ELF-1 (cell line): ENCODE measurements around the gene NBPF26.
"Not testable (repeated sequence)": the region's sequence is repeated elsewhere in the genome, so short reads cannot be mapped to it uniquely, and the experiment has no call there.

Experiments
- DNase-seq: peaks from one replicate; pipeline ENCODE4 v3.0.0-alpha.2; 2016; ENCODE audit warnings: low read depth, low spot score

The NBPF26 gene

GRCh38 chr1:120723715-120724402, at the start of gene NBPF26:
Gene NBPF26 (plus strand): TSS chr1:120723945.
- DNase-seq, result peak; percentile 70

GRCh38 chr1:120680106-120680819, 43.5 kb upstream of the NBPF26 start:
- not testable (repeated sequence) for DNase-seq

- DNase-seq, result not testable (repeated sequence)
Observed at GRCh38 chr1:120680938-120681337, 42.8 kb upstream of the NBPF26 start.

- not testable (repeated sequence) for DNase-seq
Observed at GRCh38 chr1:120684397-120684796, 39.3 kb upstream of the NBPF26 start.

GRCh38 chr1:120685622-120686021, 38.1 kb upstream of the NBPF26 start:
- DNase-seq, result not testable (repeated sequence)

GRCh38 chr1:120687250-120687649, 36.5 kb upstream of the NBPF26 start:
- not testable (repeated sequence) for DNase-seq

- DNase-seq, result not testable (repeated sequence)
Observed at GRCh38 chr1:120700807-120701562, 22.8 kb upstream of the NBPF26 start.

- DNase-seq, result not testable (repeated sequence)
Observed at GRCh38 chr1:120723358-120723714, 409 bp upstream of the NBPF26 start.

- not testable (repeated sequence) for DNase-seq
Observed at GRCh38 chr1:120724507-120724906, 762 bp downstream of the NBPF26 start.

- not testable (repeated sequence) for DNase-seq
Observed at GRCh38 chr1:120728811-120729210, 5.1 kb downstream of the NBPF26 start.

GRCh38 chr1:120769090-120769489, 45.3 kb downstream of the NBPF26 start:
- not testable (repeated sequence) for DNase-seq

GRCh38 chr1:120805452-120805851, 81.7 kb downstream of the NBPF26 start:
- peak; percentile 1 for DNase-seq

GRCh38 chr1:120811822-120812221, 88.1 kb downstream of the NBPF26 start:
- DNase-seq, result peak; percentile 30

GRCh38 chr1:120825051-120825450, 101.3 kb downstream of the NBPF26 start:
- not testable (repeated sequence) for DNase-seq

GRCh38 chr1:120826623-120827022, 102.9 kb downstream of the NBPF26 start:
- not testable (repeated sequence) for DNase-seq

- DNase-seq, result peak; percentile 69
Observed at GRCh38 chr1:120844186-120844944, 120.6 kb downstream of the NBPF26 start.

- DNase-seq, result not testable (repeated sequence)
Observed at GRCh38 chr1:120844945-120845330, 121.2 kb downstream of the NBPF26 start.

- not testable (repeated sequence) for DNase-seq
Observed at GRCh38 chr1:120849400-120850286, 125.9 kb downstream of the NBPF26 start.

GRCh38 chr1:120850287-120850536, 126.5 kb downstream of the NBPF26 start:
- peak; percentile 68 for DNase-seq

- DNase-seq, result peak; percentile 97
Observed at GRCh38 chr1:120850537-120851421, 127.0 kb downstream of the NBPF26 start.
